Lower lobe of right lung (tissue), 2 donors: ENCODE measurements around the gene ADCY5. TPM values are rescaled to one million over a fixed set of nuclear protein-coding genes. Genes with fewer than 3 reads are reported as not detected.

ENCODE experiments used
- ATAC-seq, 2 donors: fragments of 200-7000 bp; cut with Tn5 transposase; one replicate each; pipeline ENCODE4 v1.9.1; 2020 to 2022; ENCODE audit warnings: mild to moderate bottlenecking in 2 of 2, moderate library complexity in 2 of 2
- DNase-seq: peaks from one replicate; pipeline ENCODE4 v3.0.0-alpha.2; 2020
- H3K27ac ChIP-seq: fragments of 200-600 bp; one replicate; pipeline ENCODE4 v1.8.0; 2022
- H3K27me3 ChIP-seq: fragments of 200-600 bp; one replicate; pipeline ENCODE4 v1.8.0; 2022; ENCODE audit warnings: low read depth
- H3K36me3 ChIP-seq: fragments of 200-600 bp; one replicate; pipeline ENCODE4 v1.8.0; 2022; ENCODE audit warnings: mild to moderate bottlenecking
- H3K4me1 ChIP-seq: fragments of 200-600 bp; one replicate; pipeline ENCODE4 v1.8.0; 2022
- H3K4me3 ChIP-seq: fragments of 200-600 bp; one replicate; pipeline ENCODE4 v1.8.0; 2022; ENCODE audit warnings: mild to moderate bottlenecking
- H3K9me3 ChIP-seq: fragments of 200-600 bp; one replicate; pipeline ENCODE4 v1.8.0; 2022
- CTCF ChIP-seq: fragments of 200-600 bp; IDR thresholded peaks from one replicate; pipeline ENCODE4 v1.8.0; 2022; ENCODE audit warnings: antibody characterized with exemption, mild to moderate bottlenecking
- intact Hi-C: fragments of 100-400 bp; cut with DNase I; formaldehyde crosslinking; loops from one replicate; pipeline ENCODE4 v1.11.0; 2022
- total RNA-seq: library from RNA; stranded (reverse); fragmentation: NEBNext Ultra II Directional; extraction: Animal tissue kit (Norgen Biotek cat#: 25700); gene quantifications from one replicate; pipeline ENCODE4 v1.2.1, GENCODE V29; 2021
- donor health status: DM: no; HTN: yes; CAD: no; lungs with severe emphysema.

The ADCY5 gene
- total RNA-seq, 1 donor from 2014 or later, result 5.6 TPM

DNA sequence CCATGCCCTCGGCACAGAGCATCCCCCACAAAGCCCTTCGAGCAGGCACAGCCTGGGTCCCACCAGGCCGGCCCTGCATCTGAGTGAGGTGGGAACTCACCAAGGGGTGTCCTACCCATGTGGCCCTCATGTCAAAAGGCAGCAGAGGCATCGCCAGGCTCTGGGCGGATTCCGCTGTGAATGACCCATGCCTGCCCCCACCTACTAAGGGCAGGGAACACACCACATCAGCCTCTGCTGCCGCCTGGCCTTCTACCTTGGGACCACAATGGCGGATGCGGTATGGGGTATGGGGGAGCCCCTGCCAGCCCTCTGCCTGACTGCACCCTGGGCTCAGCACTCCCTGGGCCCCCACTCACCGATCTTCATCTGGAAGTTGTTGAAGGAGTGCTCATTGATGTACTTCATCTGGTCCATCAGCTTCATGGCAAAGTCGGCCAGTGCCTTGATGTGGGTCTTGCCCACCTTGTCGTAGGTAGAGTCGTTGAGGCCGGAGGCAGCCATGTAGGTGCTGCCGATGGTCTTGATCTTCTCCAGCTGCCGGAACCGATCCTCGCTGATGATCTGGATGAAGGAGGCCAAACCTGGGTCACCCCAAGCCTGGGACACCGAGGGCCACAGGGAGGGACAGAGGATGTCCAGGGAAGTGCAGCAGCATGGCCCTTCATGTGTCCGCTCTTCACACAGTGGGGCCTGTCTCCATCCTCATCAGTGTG, 159.3 kb downstream of the ADCY5 start:
- Histone ChIP-seq H3K9me3 (no peaks in the 10 kb centered on the region), H3K27me3 (no peaks in the 10 kb centered on the region), H3K4me1 (no peaks in the 10 kb centered on the region), H3K4me3 (no peak overlapping the region), H3K36me3 (no peaks in the 10 kb centered on the region), H3K27ac (no peak overlapping the region)
- DNase-seq (no peak), ATAC-seq (no peak)
- no peak for TF ChIP-seq CTCF
- intact Hi-C loops, result no loop called here

GRCh38 chr3:123287962-123288302, 161.0 kb downstream of the ADCY5 start:
- no peak for TF ChIP-seq CTCF
- Histone ChIP-seq H3K36me3 (no peaks in the 10 kb centered on the region), H3K4me1 (no peaks in the 10 kb centered on the region), H3K27me3 (no peaks in the 10 kb centered on the region), H3K4me3 (no peak overlapping the region), H3K9me3 (no peaks in the 10 kb centered on the region), H3K27ac (no peak overlapping the region)
- no peak for DNase-seq
- intact Hi-C loops, result no loop called here
- no peak for ATAC-seq

DNA sequence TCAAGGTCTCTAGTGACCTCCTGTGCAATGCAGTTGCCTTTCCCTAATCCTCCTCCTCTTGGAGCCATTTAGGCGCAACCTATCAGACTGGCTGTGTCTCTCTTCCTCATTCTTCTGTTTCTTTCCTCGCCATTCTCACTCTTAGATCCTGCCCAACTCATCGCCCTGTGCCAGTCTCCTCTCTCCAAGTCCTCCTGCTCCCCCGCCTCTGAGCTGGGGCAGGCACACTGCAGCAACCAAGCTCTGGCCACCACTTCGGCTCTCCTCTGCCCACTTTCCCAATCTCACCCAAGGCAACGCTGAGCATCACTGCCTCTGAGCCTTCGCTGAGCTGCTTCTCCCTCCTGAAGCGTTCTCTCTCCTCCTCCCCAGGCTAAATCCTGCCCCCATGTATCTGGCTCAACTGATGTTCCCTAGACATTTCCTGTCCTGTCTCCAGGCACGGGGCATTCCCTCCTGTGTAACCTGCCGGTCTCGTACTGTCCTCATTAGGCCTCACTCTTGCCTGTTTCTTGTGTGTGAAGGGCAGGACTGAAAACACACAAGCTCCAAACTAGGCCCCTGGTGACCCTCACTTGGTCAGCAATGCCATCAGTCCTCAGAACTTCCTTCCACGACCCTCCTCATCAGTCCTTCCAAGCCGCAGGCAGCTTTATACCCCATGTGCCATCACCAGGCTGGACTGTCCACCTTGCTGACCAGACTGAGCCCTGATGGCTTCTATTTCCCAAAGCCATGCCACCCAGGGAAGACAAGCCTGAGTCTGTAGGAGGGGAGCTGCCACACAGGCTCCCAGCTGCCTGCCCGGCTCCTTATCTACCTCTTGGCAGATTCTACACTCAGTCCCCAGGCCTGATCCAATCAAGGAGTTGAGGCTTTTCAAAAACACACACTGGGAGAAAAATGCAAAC, 161.6 kb downstream of the ADCY5 start:
- ATAC-seq, result no peak
- intact Hi-C loops, result no loop called here

DNA sequence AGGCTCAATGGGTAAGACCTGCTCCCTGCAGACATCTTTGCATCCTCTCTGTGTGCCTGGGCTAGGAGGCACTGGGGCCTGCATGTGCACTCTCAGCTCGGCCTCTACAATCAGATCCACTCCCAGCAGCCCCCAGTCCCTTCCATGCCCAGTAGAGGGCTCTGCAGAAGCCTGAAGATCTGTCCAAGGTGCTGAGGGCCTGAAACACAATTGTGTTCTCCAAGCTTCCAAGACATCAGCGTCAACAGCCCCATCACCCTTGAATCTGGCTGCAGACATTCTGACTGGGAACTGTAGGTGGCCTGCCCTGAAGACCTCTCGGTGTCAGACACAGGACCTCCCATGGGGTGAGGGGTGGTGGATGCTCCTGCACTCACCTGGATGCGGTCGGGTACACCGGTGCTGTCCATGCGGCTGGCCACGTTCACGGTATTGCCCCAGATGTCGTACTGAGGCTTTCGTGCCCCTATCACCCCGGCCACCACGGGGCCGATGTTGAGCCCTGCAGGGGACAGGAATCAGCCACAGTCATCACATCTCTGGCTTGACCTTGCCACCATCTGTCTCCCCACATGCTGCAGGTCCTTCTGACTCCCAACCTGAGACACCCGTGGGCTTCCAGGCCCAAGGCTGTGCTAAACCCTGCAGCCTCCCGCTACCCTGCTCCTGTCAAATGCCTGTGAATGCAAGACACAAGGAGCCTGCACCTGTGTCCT, 162.4 kb downstream of the ADCY5 start:
- H3K27me3 ChIP-seq, result no peaks in the 10 kb centered on the region
- H3K4me1 ChIP-seq, result no peaks in the 10 kb centered on the region
- no peaks in the 10 kb centered on the region for H3K9me3 ChIP-seq
- intact Hi-C loops, result no loop called here
- H3K27ac ChIP-seq, result no peak overlapping the region
- DNase-seq (no peak), ATAC-seq (peak; percentile 61 to 72)
- no peaks in the 10 kb centered on the region for H3K36me3 ChIP-seq
- no peak overlapping the region for H3K4me3 ChIP-seq
- peak; percentile 51 for TF ChIP-seq CTCF

More for the DNA sequence above, 161.6 kb downstream of the ADCY5 start:
- H3K27me3 ChIP-seq, result no peaks in the 10 kb centered on the region
- no peak overlapping the region for H3K27ac ChIP-seq
- no peaks in the 10 kb centered on the region for H3K36me3 ChIP-seq
- TF ChIP-seq CTCF, result no peak
- no peaks in the 10 kb centered on the region for H3K4me1 ChIP-seq
- no peak for DNase-seq
- H3K9me3 ChIP-seq, result no peaks in the 10 kb centered on the region
- no peak overlapping the region for H3K4me3 ChIP-seq

- ATAC-seq (no peak), DNase-seq (no peak)
- H3K4me1 ChIP-seq, result no peaks in the 10 kb centered on the region
- intact Hi-C loops, result no loop called here
- no peak overlapping the region for H3K27ac ChIP-seq
- no peaks in the 10 kb centered on the region for H3K9me3 ChIP-seq
- H3K36me3 ChIP-seq, result no peaks in the 10 kb centered on the region
- no peaks in the 10 kb centered on the region for H3K27me3 ChIP-seq
- TF ChIP-seq CTCF, result no peak
- no peak overlapping the region for H3K4me3 ChIP-seq
These were observed 163.0 kb downstream of the ADCY5 start for GRCh38 chr3:123285931-123286307.
